Measurements from ENCODE around the gene SLC7A8. TPM values are rescaled to one million over a fixed set of nuclear protein-coding genes. Genes with fewer than 3 reads are reported as not detected.

SLC7A8 gene
- total RNA-seq, 1 experiment from 2014 or later = 77.9 TPM

- Histone ChIP-seq H3K9me3 (ENCODE audit: control insufficient read depth, low read depth, low read length) (no peaks in the 10 kb centered on the region), H4K91ac (ENCODE audit: insufficient read length, low read depth, low read length) (no peak overlapping the region), H2BK20ac (ENCODE audit: low read depth, low read length, poor library complexity, severe bottlenecking) (no peak overlapping the region), H2BK5ac (ENCODE audit: insufficient read length, low read length) (no peak overlapping the region), H2AK5ac (ENCODE audit: insufficient read length, low read length) (no peak overlapping the region), H3K9ac (ENCODE audit: extremely low read depth, insufficient read length, low read length) (no peak overlapping the region), H3K4me1 (ENCODE audit: insufficient read depth, low read length) (peaks cover 11% of the 10 kb centered on the region), H3K4ac (ENCODE audit: low read depth, low read length) (no peak overlapping the region), H3K56ac (ENCODE audit: insufficient read length, low read depth, low read length) (no peak overlapping the region), H2BK12ac (ENCODE audit: insufficient read length, low read depth, low read length) (no peak overlapping the region), H3K18ac (ENCODE audit: insufficient read length, low read depth, low read length) (no peak overlapping the region), H4K5ac (ENCODE audit: insufficient read length, low read depth, low read length) (no peak overlapping the region), H3K23me2 (ENCODE audit: insufficient read length, low read depth, low read length, poor library complexity, severe bottlenecking) (no peaks in the 10 kb centered on the region), H3K27ac (ENCODE audit: insufficient read length, low read depth, low read length) (peak overlapping the region; percentile 14), H2BK120ac (ENCODE audit: low read depth, low read length, poor library complexity, severe bottlenecking) (no peak overlapping the region), H3K14ac (ENCODE audit: insufficient read depth, low read length) (peak overlapping the region; percentile 58; the same call in 1 of the 2 replicates), H4K8ac (replicated peaks; ENCODE audit: insufficient read length, low read depth, low read length) (no peak overlapping the region), H2AFZ (ENCODE audit: low read length) (no peak overlapping the region), H3K79me1 (ENCODE audit: insufficient read depth, low read depth, low read length, poor library complexity, severe bottlenecking) (no peaks in the 10 kb centered on the region), H3K27me3 (ENCODE audit: insufficient read depth, low read length) (no peaks in the 10 kb centered on the region), H2BK15ac (ENCODE audit: low read depth, low read length) (no peak overlapping the region), H3T11ph (ENCODE audit: low read length) (no peak overlapping the region), H3K4me2 (ENCODE audit: insufficient read depth, insufficient read length, low read length) (no peak overlapping the region), H4K20me1 (ENCODE audit: control insufficient read depth, insufficient read depth, insufficient read length) (no peaks in the 10 kb centered on the region), H3K79me2 (ENCODE audit: insufficient read depth, low read length) (no peaks in the 10 kb centered on the region), H3K23ac (ENCODE audit: insufficient read length, low read depth, low read length) (no peak overlapping the region)
- Mint-ChIP-seq H3K36me3 (ENCODE audit: insufficient read depth in 1 of 3, low read depth in 3 of 3) (peaks cover 0 to 2% (median 2%) of the 10 kb centered on the region in 3 experiments; a peak in 3 of 7 replicates), H3K27me3 (ENCODE audit: low read depth) (peaks cover 6% of the 10 kb centered on the region), H3K9me3 (no peaks in the 10 kb centered on the region), H3K27ac (peak overlapping the region; percentile 9 to 82 (median 33); a peak in 5 of 7 replicates), H3K4me1 (peaks cover 55 to 62% of the 10 kb centered on the region in 2 experiments), H3K4me3 (peak overlapping the region in 1 of 2 experiments; percentile 67; a peak in 3 of 5 replicates)
- no peak for TF ChIP-seq CTCF (conservative IDR thresholded peaks at IDR 0.05)
- no CpG with 5 or more reads among the region's 6 CpGs for WGBS (ENCODE audit: extremely low coverage, insufficient read length, low lambda C conversion rate)
- DNase-seq = no peak
Observed at GRCh38 chr14:23121361-23121771, 62.1 kb downstream of the SLC7A8 start.

Data from H9 (cell line).